GM12878 (cell line): ENCODE measurements around the gene WWOX. TPM values are rescaled to one million over a fixed set of nuclear protein-coding genes. Genes with fewer than 3 reads are reported as not detected.

Experiments used
- ATAC-seq: fragments of 200-7000 bp; cut with Tn5 transposase; 3 replicates; pipeline ENCODE4 v1.9.1; 2020; ENCODE audit warnings: mild to moderate bottlenecking, moderate library complexity
- BruUV-seq: library from RNA; stranded (reverse); fragments of 400-500 nt; replicated peaks from 2 replicates; lab custom pipeline; 2021; lab: Mats Ljungman, UMichigan
- CTCF ChIA-PET: fragments of 300-600 bp; sonication (Branson Sonifier 250); formaldehyde crosslinking; extraction: SDS; loops from one replicate; lab custom pipeline; 2021; ENCODE audit warnings: inconsistent platforms; lab: Yijun Ruan, JAX
- POLR2A ChIA-PET: fragments of 350-600 bp; formaldehyde crosslinking; extraction: SDS; loops from one replicate; lab custom pipeline; 2021; ENCODE audit warnings: inconsistent platforms; lab: Charles Lee
- RAD21 ChIA-PET: fragments of 300-600 bp; sonication (Branson Sonifier 250); formaldehyde crosslinking; loops from one replicate; lab custom pipeline; 2023; ENCODE audit warnings: antibody characterized with exemption; ENCODE audit not compliant: unreplicated experiment; lab: Charles Lee
- SMC1A ChIA-PET: fragments of 300-600 bp; sonication (Branson Sonifier 250); formaldehyde crosslinking; loops from one replicate; lab custom pipeline; 2023; ENCODE audit not compliant: unreplicated experiment, uncharacterized antibody; lab: Charles Lee
- DNase-seq: peaks from one replicate; pipeline ENCODE4 v3.0.0-alpha.2; 2011; ENCODE audit warnings: low read depth, low spot score
- FAIRE-seq: peaks from 3 replicates; lab custom pipeline; 2011; peaks lifted over from hg19 to GRCh38; lab: Jason Lieb, UNC
- H2AFZ ChIP-seq: 2 replicates; pipeline ENCODE4 v1.6.0; 2011; ENCODE audit warnings: low read depth, low read length, control low read depth; ENCODE audit not compliant: control insufficient read depth
- H3K27ac ChIP-seq: 2 replicates; pipeline ENCODE4 v1.5.1; 2011; ENCODE audit warnings: control low read depth; ENCODE audit not compliant: control insufficient read depth, insufficient read depth
- H3K27me3 ChIP-seq, 2 experiments: replicated peaks in 1 of 2; 2 replicates each; pipeline versions ENCODE4 v1.6.0 to v1.6.1; 2011; ENCODE audit warnings: low read length in 1 of 2; ENCODE audit not compliant: control insufficient read depth in 2 of 2, insufficient read depth in 2 of 2
- H3K36me3 ChIP-seq, 2 experiments: 2 replicates each; pipeline ENCODE4 v1.5.1; 2011; ENCODE audit warnings: low read length in 1 of 2; ENCODE audit not compliant: control insufficient read depth in 2 of 2, insufficient read depth in 2 of 2
- H3K4me1 ChIP-seq: 2 replicates; pipeline ENCODE4 v1.6.1; 2011; ENCODE audit warnings: mild to moderate bottlenecking, low read length, moderate library complexity, mixed read lengths; ENCODE audit not compliant: control insufficient read depth, insufficient read depth
- H3K4me2 ChIP-seq: 2 replicates; pipeline ENCODE4 v1.6.0; 2011; ENCODE audit warnings: control low read depth; ENCODE audit not compliant: control insufficient read depth, insufficient read depth
- H3K4me3 ChIP-seq: fragments of 200-600 bp; sonication (generic); 2 replicates; pipeline ENCODE4 v1.5.1; 2016
- H3K79me2 ChIP-seq: 2 replicates; pipeline ENCODE4 v1.6.0; 2011; ENCODE audit warnings: low read length; ENCODE audit not compliant: control insufficient read depth, insufficient read depth
- H3K9ac ChIP-seq: 2 replicates; pipeline ENCODE4 v1.8.0; 2011; ENCODE audit warnings: low read length, control low read depth, mixed read lengths; ENCODE audit not compliant: control insufficient read depth, insufficient read depth
- H3K9me3 ChIP-seq: replicated peaks from 3 replicates; pipeline ENCODE4 v1.5.1; 2011; ENCODE audit warnings: mild to moderate bottlenecking, low read length; ENCODE audit not compliant: control insufficient read depth, insufficient read depth
- H4K20me1 ChIP-seq: 2 replicates; pipeline ENCODE4 v1.6.0; 2011; ENCODE audit not compliant: control insufficient read depth, insufficient read depth
- ATF2 ChIP-seq: IDR thresholded peaks from 2 replicates; pipeline ENCODE4 v1.6.1; 2012; ENCODE audit warnings: low read length, inconsistent platforms
- BCL11A ChIP-seq: IDR thresholded peaks from 2 replicates; pipeline ENCODE4 v1.6.1; 2011; ENCODE audit warnings: low read depth, low read length
- CUX1 ChIP-seq: IDR thresholded peaks from 2 replicates; pipeline ENCODE4 v1.6.1; 2012; ENCODE audit warnings: improper control_type of control experiment, low read depth, low read length; ENCODE audit not compliant: insufficient replicate concordance
- HDGF ChIP-seq: fragments of 450-650 bp; IDR thresholded peaks from 2 replicates; pipeline ENCODE4 v1.6.1; 2016; ENCODE audit warnings: antibody characterized with exemption
- MEF2B ChIP-seq: fragments of 450-650 bp; IDR thresholded peaks from 2 replicates; pipeline ENCODE4 v1.6.1; 2018; ENCODE audit warnings: mild to moderate bottlenecking, moderate library complexity; ENCODE audit not compliant: partially characterized antibody, poor library complexity, severe bottlenecking
- MTA2 ChIP-seq: fragments of 450-650 bp; IDR thresholded peaks from 2 replicates; pipeline ENCODE4 v1.6.1; 2016; ENCODE audit warnings: low read depth, mild to moderate bottlenecking, moderate library complexity
- RCOR1 ChIP-seq: conservative IDR thresholded peaks from 2 replicates; pipeline ENCODE4 v1.6.1; 2012; ENCODE audit warnings: low read depth, low read length, improper control_type of control experiment
- RELB ChIP-seq: fragments of 450-650 bp; IDR thresholded peaks from 2 replicates; pipeline ENCODE4 v1.6.1; 2017; ENCODE audit warnings: low read depth, mild to moderate bottlenecking, moderate library complexity
- RFX5 ChIP-seq: IDR thresholded peaks from 2 replicates; pipeline ENCODE4 v1.6.1; 2011; ENCODE audit warnings: low read depth, low read length, improper control_type of control experiment
- SMAD5 ChIP-seq: IDR thresholded peaks from 2 replicates; pipeline ENCODE4 v1.6.1; 2016; ENCODE audit warnings: antibody characterized with exemption, low read depth
- SMARCA5 ChIP-seq: fragments of 450-650 bp; IDR thresholded peaks from 2 replicates; pipeline ENCODE4 v1.6.1; 2017; ENCODE audit warnings: mild to moderate bottlenecking
- TCF3 ChIP-seq: IDR thresholded peaks from 2 replicates; pipeline ENCODE4 v1.6.1; 2012; ENCODE audit warnings: low read depth, mild to moderate bottlenecking, low read length, borderline replicate concordance; ENCODE audit not compliant: insufficient read depth
- ZNF217 ChIP-seq: fragments of 450-650 bp; IDR thresholded peaks from 2 replicates; pipeline ENCODE4 v1.6.1; 2017; ENCODE audit warnings: antibody characterized with exemption, mild to moderate bottlenecking
- ZSCAN29 ChIP-seq: fragments of 450-650 bp; IDR thresholded peaks from 2 replicates; pipeline ENCODE4 v1.6.1; 2017; ENCODE audit warnings: mild to moderate bottlenecking, moderate library complexity
- WGBS: methylation state at CpG from one replicate; pipeline ENCODE4 v1.1.6; 2016; ENCODE audit warnings: low lambda C conversion rate; ENCODE audit not compliant: insufficient replicate concordance, insufficient coverage; ENCODE audit errors: missing lambda C conversion rate; 5-methylcytosine and 5-hydroxymethylcytosine counted together
- in situ Hi-C: fragments of 300-500 bp; cut with MboI; formaldehyde crosslinking; loops from 9 replicates; pipeline ENCODE4 v1.14.3; 2018; ENCODE audit warnings: mixed read lengths
- intact Hi-C: fragments of 100-400 bp; cut with micrococcal nuclease; formaldehyde crosslinking; loops from one replicate; pipeline ENCODE4 v1.14.2; 2022; ENCODE audit not compliant: unreplicated experiment
- polyA plus RNA-seq, 11 experiments: library from polyadenylated mRNA; depleted of rRNA in 4 of 11; unstranded in 6 of 11; stranded (reverse) in 5 of 11; fragments of >200 nt; fragmentation: Nextera tagmentation in 4 of 11; fragmentation: Illumina TruSeq in 1 of 11; extraction: Ambion mirVana in 4 of 11; extraction: Trizol in 1 of 11; gene quantifications; 1 replicate in 1 of 11; 2 replicates in 10 of 11; pipeline versions ENCODE4 v1.2.1 to v1.2.3, GENCODE V29; 2011 to 2016; ENCODE audit warnings: inconsistent platforms in 2 of 11, missing spikeins in 2 of 11, low read depth in 1 of 11
- total RNA-seq, 4 experiments: library from RNA; depleted of rRNA in 3 of 4; stranded (reverse); fragments of >200 nt in 3 of 4; fragmentation: Illumina TruSeq in 1 of 4; extraction: Trizol in 1 of 4; gene quantifications; 2 replicates each; pipeline versions ENCODE4 v1.2.1 to v1.2.3, GENCODE V29; 2013 to 2021
- TF ChIP-seq, protein P1 (sequence below): IDR thresholded peaks from 2 replicates; pipeline ENCODE4 v1.6.1; 2011; ENCODE audit warnings: low read depth, low read length, improper control_type of control experiment, borderline replicate concordance

WWOX gene
- total and polyA plus RNA-seq, 10 of the 15 experiments (the other 5 are each of a cell fraction or from before 2014, with no cell fraction given), result 2.8 to 24.4 (median 17.8) TPM

DNA sequence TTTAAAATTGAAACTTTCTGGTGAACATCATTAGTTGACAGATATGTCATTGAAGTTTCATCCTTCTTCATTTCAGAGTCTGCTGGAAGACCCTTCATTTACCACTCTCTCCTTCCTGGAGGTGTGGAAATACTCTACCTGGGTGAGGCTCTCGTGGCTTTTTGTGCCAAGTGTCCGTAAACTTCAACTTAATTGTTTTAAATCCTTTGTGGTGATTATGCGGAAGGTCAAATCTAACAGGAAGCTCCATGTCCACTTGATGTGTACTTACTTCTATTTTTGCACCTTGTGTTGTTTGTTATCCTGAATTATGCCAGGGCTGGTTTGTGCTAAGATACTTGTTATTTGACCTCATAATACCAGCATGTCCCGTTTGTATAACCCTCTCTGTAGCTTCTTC, 129.2 kb downstream of the WWOX start (continued):
- TF ChIP-seq SMARCA5, result no peak

DNA sequence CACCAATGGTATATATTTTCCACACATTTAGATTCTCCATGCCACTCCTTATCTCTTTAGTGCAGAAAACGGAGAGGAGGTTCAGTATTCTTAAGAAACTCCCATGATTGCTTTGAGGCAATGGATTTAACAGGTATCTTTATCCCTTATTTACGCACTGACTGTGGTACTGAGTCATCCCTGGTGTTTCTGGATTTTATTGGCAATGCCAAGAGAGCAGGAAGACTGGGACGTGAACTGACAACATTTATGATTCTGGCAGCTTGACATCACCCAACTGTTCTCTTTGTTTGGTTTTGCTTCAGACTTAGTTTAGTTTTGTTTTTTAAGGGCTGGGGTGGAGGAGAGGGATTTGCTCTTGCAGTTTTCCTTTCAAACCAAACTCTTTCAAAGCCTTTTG, 131.4 kb downstream of the WWOX start:
- WGBS, result 51% methylated on average over 3 of the region's 3 CpGs
- ChIA-PET SMC1A (no interaction called here), POLR2A (no interaction called here)
- no peak for TF ChIP-seq MTA2
- TF ChIP-seq SMAD5, result no peak
- no peak for TF ChIP-seq ZNF217
- TF ChIP-seq CUX1, result no peak
- TF ChIP-seq HDGF, result no peak
- TF ChIP-seq RCOR1, result no peak
- TF ChIP-seq MEF2B, result no peak
- TF ChIP-seq ATF2, result no peak
- no peak for TF ChIP-seq RELB
- no peak for TF ChIP-seq TCF3
- TF ChIP-seq RFX5, result no peak
- TF ChIP-seq ZSCAN29, result no peak
- TF ChIP-seq, protein P1, sequence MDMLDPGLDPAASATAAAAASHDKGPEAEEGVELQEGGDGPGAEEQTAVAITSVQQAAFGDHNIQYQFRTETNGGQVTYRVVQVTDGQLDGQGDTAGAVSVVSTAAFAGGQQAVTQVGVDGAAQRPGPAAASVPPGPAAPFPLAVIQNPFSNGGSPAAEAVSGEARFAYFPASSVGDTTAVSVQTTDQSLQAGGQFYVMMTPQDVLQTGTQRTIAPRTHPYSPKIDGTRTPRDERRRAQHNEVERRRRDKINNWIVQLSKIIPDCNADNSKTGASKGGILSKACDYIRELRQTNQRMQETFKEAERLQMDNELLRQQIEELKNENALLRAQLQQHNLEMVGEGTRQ, result no peak
- no peak for TF ChIP-seq BCL11A

More for the DNA sequence above, 131.4 kb downstream of the WWOX start:
- H3K9me3 ChIP-seq, result no peaks in the 10 kb centered on the region
- H3K9ac ChIP-seq, result no peak overlapping the region
- ChIA-PET CTCF (interaction anchor here (1.0 kb wide), 1 partner anchor 109 kb away, joined by 4 read pairs; no protein-coding TSS in a partner anchor), RAD21 (no interaction called here)
- no peaks in the 10 kb centered on the region for H3K4me1 ChIP-seq
- no TSS peak for BruUV-seq
- H3K4me2 ChIP-seq, result no peak overlapping the region
- no peaks in the 10 kb centered on the region for H3K36me3 ChIP-seq
- H3K27ac ChIP-seq, result no peak overlapping the region
- intact Hi-C loops, result loop anchor here (10.0 kb wide), 1 partner anchor 556 kb away; no protein-coding TSS in a partner anchor
- ATAC-seq (no peak), FAIRE-seq (no peak), DNase-seq (no peak)
- no peak overlapping the region for H3K4me3 ChIP-seq
- no peak overlapping the region for H2AFZ ChIP-seq
- H3K27me3 ChIP-seq, result no peaks in the 10 kb centered on the region
- no peaks in the 10 kb centered on the region for H3K79me2 ChIP-seq
- in situ Hi-C loops, result no loop called here
- H4K20me1 ChIP-seq, result no peaks in the 10 kb centered on the region; the same call in 1 of the 2 replicates
